H1 (cell line): Measurements from ENCODE around the gene COPZ2. TPM values are rescaled to one million over a fixed set of nuclear protein-coding genes. Genes with fewer than 3 reads are reported as not detected.

ENCODE experiments used
- CTCF ChIA-PET: fragments of 300-600 bp; sonication (Branson Sonifier 250); formaldehyde crosslinking; loops from one replicate; lab custom pipeline; 2021; ENCODE audit not compliant: partially characterized antibody; lab: Charles Lee
- POLR2A ChIA-PET: fragments of 300-600 bp; sonication (Branson Sonifier 250); formaldehyde crosslinking; loops from one replicate; lab custom pipeline; 2021; ENCODE audit warnings: inconsistent platforms; ENCODE audit not compliant: partially characterized antibody; lab: Charles Lee
- DNase-seq, 2 experiments: peaks; one replicate each; pipeline versions ENCODE4 v3.0.0 to v3.0.0-alpha.2; 2010 to 2022; ENCODE audit warnings: low spot score in 2 of 2, low read depth in 1 of 2, mixed read lengths in 1 of 2
- FAIRE-seq: peaks from 2 replicates; lab custom pipeline; 2011; peaks lifted over from hg19 to GRCh38; lab: Jason Lieb, UNC
- H2AFZ ChIP-seq: 2 replicates; pipeline ENCODE4 v1.8.1; 2012; ENCODE audit warnings: low read length, inconsistent platforms
- H2AK5ac ChIP-seq: 2 replicates; pipeline ENCODE4 v1.6.1; 2013; ENCODE audit warnings: low read depth, low read length
- H2BK120ac ChIP-seq: replicated peaks from 2 replicates; pipeline ENCODE3; 2013; ENCODE audit warnings: low read depth, low read length, inconsistent platforms
- H2BK12ac ChIP-seq: 2 replicates; pipeline ENCODE4 v1.6.1; 2013; ENCODE audit warnings: low read depth, low read length
- H2BK15ac ChIP-seq: 2 replicates; pipeline ENCODE4 v1.6.1; 2013; ENCODE audit warnings: low read length
- H2BK20ac ChIP-seq: 2 replicates; pipeline ENCODE4 v1.6.1; 2013; ENCODE audit warnings: low read length
- H2BK5ac ChIP-seq: 2 replicates; pipeline ENCODE4 v1.6.1; 2013; ENCODE audit warnings: low read depth, low read length
- H3K14ac ChIP-seq: 2 replicates; pipeline ENCODE4 v1.6.1; 2013; ENCODE audit warnings: inconsistent platforms; ENCODE audit not compliant: insufficient read length
- H3K18ac ChIP-seq: 2 replicates; pipeline ENCODE4 v1.6.1; 2013; ENCODE audit warnings: low read length; ENCODE audit errors: extremely low read depth
- H3K23ac ChIP-seq: 2 replicates; pipeline ENCODE4 v1.6.1; 2013; ENCODE audit warnings: inconsistent platforms; ENCODE audit not compliant: insufficient read length
- H3K23me2 ChIP-seq: 2 replicates; pipeline ENCODE4 v1.6.1; 2013; ENCODE audit warnings: low read depth, low read length
- H3K27ac ChIP-seq: 2 replicates; pipeline ENCODE4 v1.6.1; 2011; ENCODE audit warnings: low read depth, low read length, inconsistent platforms
- H3K27me3 ChIP-seq, 4 experiments: replicated peaks in 1 of 4; 1 replicate in 1 of 4; 2 replicates in 3 of 4; pipeline versions ENCODE4 v1.6.1 to v1.8.1; 2011 to 2013; ENCODE audit warnings: low read length in 3 of 4, mild to moderate bottlenecking in 3 of 4, inconsistent platforms in 2 of 4, mixed read lengths in 2 of 4, moderate library complexity in 1 of 4; ENCODE audit not compliant: control insufficient read depth in 3 of 4, insufficient read depth in 3 of 4; ENCODE audit errors: extremely low read depth in 1 of 4
- H3K36me3 ChIP-seq, 4 experiments: 2 replicates each; pipeline versions ENCODE4 v1.6.1 to v1.8.1; 2011 to 2013; ENCODE audit warnings: mild to moderate bottlenecking in 4 of 4, low read length in 3 of 4, moderate library complexity in 2 of 4, control low read depth in 1 of 4, inconsistent platforms in 1 of 4; ENCODE audit not compliant: insufficient read depth in 4 of 4, control insufficient read depth in 2 of 4
- H3K4ac ChIP-seq: replicated peaks from 2 replicates; pipeline ENCODE3; 2013; ENCODE audit warnings: low read length, low read depth, mixed read lengths, inconsistent platforms; ENCODE audit not compliant: insufficient read length
- H3K4me1 ChIP-seq, 4 experiments: replicated peaks in 1 of 4; 1 replicate in 1 of 4; 2 replicates in 3 of 4; pipeline versions ENCODE4 v1.6.1 to v1.8.1; 2011 to 2013; ENCODE audit warnings: low read length in 3 of 4, inconsistent platforms in 2 of 4, mixed read lengths in 1 of 4; ENCODE audit not compliant: insufficient read depth in 4 of 4, control insufficient read depth in 3 of 4
- H3K4me2 ChIP-seq, 2 experiments: 2 replicates each; pipeline versions ENCODE4 v1.6.1 to v1.8.1; 2011 to 2013; ENCODE audit warnings: low read depth in 2 of 2, low read length in 2 of 2, control low read depth in 1 of 2, inconsistent platforms in 1 of 2, mild to moderate bottlenecking in 1 of 2; ENCODE audit not compliant: insufficient read depth in 1 of 2
- H3K4me3 ChIP-seq, 4 experiments: fragments of 200-600, 300-600 bp in 1 of 4; sonication (generic), shearing (Covaris generic), sonication (Bioruptor Twin) in 1 of 4; 2 replicates each; pipeline versions ENCODE4 v1.5.1 to v1.8.1; 2011 to 2016; ENCODE audit warnings: low read length in 4 of 4, low read depth in 3 of 4, control low read depth in 2 of 4, inconsistent platforms in 2 of 4, mild to moderate bottlenecking in 2 of 4, mixed read lengths in 1 of 4, moderate library complexity in 1 of 4; ENCODE audit not compliant: insufficient read depth in 2 of 4; ENCODE audit errors: extremely low read depth in 1 of 4
- H3K56ac ChIP-seq: replicated peaks from 2 replicates; pipeline ENCODE3; 2013; ENCODE audit warnings: low read depth, mild to moderate bottlenecking, mixed read lengths, low read length, inconsistent platforms; ENCODE audit not compliant: insufficient read length
- H3K79me1 ChIP-seq: 2 replicates; pipeline ENCODE4 v1.6.1; 2013; ENCODE audit warnings: low read depth, low read length, control low read depth
- H3K79me2 ChIP-seq, 2 experiments: 2 replicates each; pipeline versions ENCODE4 v1.6.1 to v1.8.1; 2012 to 2013; ENCODE audit warnings: low read length in 2 of 2, mild to moderate bottlenecking in 2 of 2, inconsistent platforms in 1 of 2; ENCODE audit not compliant: insufficient read depth in 2 of 2, control insufficient read depth in 1 of 2
- H3K9ac ChIP-seq, 4 experiments: replicated peaks in 1 of 4; 1 replicate in 1 of 4; 2 replicates in 3 of 4; pipeline versions ENCODE4 v1.6.1 to v1.8.1; 2011 to 2013; ENCODE audit warnings: low read depth in 3 of 4, low read length in 3 of 4, control low read depth in 2 of 4, mild to moderate bottlenecking in 2 of 4, moderate library complexity in 2 of 4, inconsistent platforms in 1 of 4; ENCODE audit errors: extremely low read depth in 1 of 4
- H3K9me3 ChIP-seq, 2 experiments: 2 replicates each; pipeline versions ENCODE4 v1.6.1 to v1.8.1; 2012 to 2013; ENCODE audit warnings: mild to moderate bottlenecking in 2 of 2, moderate library complexity in 2 of 2, control low read depth in 1 of 2, inconsistent platforms in 1 of 2, low read depth in 1 of 2, low read length in 1 of 2, mixed read lengths in 1 of 2; ENCODE audit not compliant: insufficient read depth in 2 of 2
- H4K20me1 ChIP-seq, 2 experiments: replicated peaks in 1 of 2; 2 replicates each; pipeline versions ENCODE3 to v1.8.1; 2011 to 2013; ENCODE audit warnings: inconsistent platforms in 2 of 2, low read length in 2 of 2, mild to moderate bottlenecking in 1 of 2; ENCODE audit not compliant: insufficient read depth in 2 of 2, control insufficient read depth in 1 of 2
- H4K5ac ChIP-seq: 2 replicates; pipeline ENCODE4 v1.6.1; 2013; ENCODE audit warnings: low read length, low read depth, mixed read lengths, inconsistent platforms; ENCODE audit not compliant: insufficient read length
- H4K8ac ChIP-seq: 2 replicates; pipeline ENCODE4 v1.8.0; 2013; ENCODE audit warnings: mild to moderate bottlenecking, moderate library complexity, low read length, inconsistent platforms; ENCODE audit not compliant: insufficient read depth; ENCODE audit errors: extremely low read depth
- H4K91ac ChIP-seq: replicated peaks from 2 replicates; pipeline ENCODE3; 2013; ENCODE audit warnings: low read length, mixed read lengths, inconsistent platforms; ENCODE audit not compliant: insufficient read length
- EZH2 ChIP-seq: fragments of 200-600 bp; sonication (generic); IDR thresholded peaks from 2 replicates; pipeline ENCODE4 v1.7.1; 2012; ENCODE audit warnings: low read depth, mild to moderate bottlenecking, moderate library complexity, low read length, inconsistent platforms; ENCODE audit not compliant: severe bottlenecking
- HDAC6 ChIP-seq: IDR thresholded peaks from one replicate; pipeline ENCODE4 v1.7.1; 2012; ENCODE audit warnings: low read depth, mild to moderate bottlenecking, inconsistent platforms, low read length, moderate library complexity
- KDM4A ChIP-seq: IDR thresholded peaks from one replicate; pipeline ENCODE4 v1.7.1; 2012; ENCODE audit warnings: low read depth, mild to moderate bottlenecking, moderate library complexity, low read length, inconsistent platforms; ENCODE audit not compliant: severe bottlenecking
- KDM5A ChIP-seq: fragments of 200-600 bp; IDR thresholded peaks from 2 replicates; pipeline ENCODE4 v1.7.1; 2012; ENCODE audit warnings: mild to moderate bottlenecking, low read length, inconsistent platforms, mixed read lengths
- NRF1 ChIP-seq: IDR thresholded peaks from 2 replicates; pipeline ENCODE4 v1.6.1; 2011; ENCODE audit warnings: mild to moderate bottlenecking, low read depth, low read length, improper control_type of control experiment
- POLR2A ChIP-seq, 2 experiments: IDR thresholded peaks; 1 replicate in 1 of 2; 2 replicates in 1 of 2; pipeline ENCODE4 v1.6.1; 2011; ENCODE audit warnings: low read depth in 2 of 2, low read length in 2 of 2, mild to moderate bottlenecking in 2 of 2; ENCODE audit errors: control extremely low read depth in 1 of 2
- POLR2AphosphoS5 ChIP-seq: IDR thresholded peaks from 2 replicates; pipeline ENCODE4 v1.6.1; 2011; ENCODE audit warnings: low read depth, low read length
- RNF2 ChIP-seq: fragments of 200-900, 300-1000 bp; sonication (generic); IDR thresholded peaks from 2 replicates; pipeline ENCODE4 v1.7.1; 2016; ENCODE audit warnings: borderline replicate concordance, low read depth, mild to moderate bottlenecking, antibody characterized with exemption, low read length; ENCODE audit not compliant: poor library complexity, severe bottlenecking; ENCODE audit errors: missing control alignments
- SAP30 ChIP-seq: fragments of 300-600 bp; sonication (generic); IDR thresholded peaks from 2 replicates; pipeline ENCODE4 v1.7.1; 2012; ENCODE audit warnings: low read length, moderate library complexity, mild to moderate bottlenecking, inconsistent platforms; ENCODE audit not compliant: insufficient read depth, insufficient replicate concordance
- SP1 ChIP-seq: IDR thresholded peaks from 2 replicates; pipeline ENCODE4 v1.6.1; 2011; ENCODE audit warnings: low read depth, low read length
- TCF12 ChIP-seq: IDR thresholded peaks from 2 replicates; pipeline ENCODE4 v1.6.1; 2011; ENCODE audit warnings: low read depth, mild to moderate bottlenecking, low read length
- WGBS, 2 experiments: shearing (Covaris generic) in 1 of 2; methylation state at CpG; one replicate each; pipeline versions ENCODE4 v1.1.6 to v1.1.7; 2013 to 2015; ENCODE audit warnings: low lambda C conversion rate in 2 of 2, mixed read lengths in 2 of 2, inconsistent platforms in 1 of 2, low coverage in 1 of 2, missing lambda C conversion rate in 1 of 2; ENCODE audit not compliant: insufficient replicate concordance in 2 of 2, insufficient coverage in 1 of 2, insufficient read length in 1 of 2; ENCODE audit errors: extremely low coverage in 1 of 2, missing lambda C conversion rate in 1 of 2; 5-methylcytosine and 5-hydroxymethylcytosine counted together
- polyA plus RNA-seq, 7 experiments: library from polyadenylated mRNA; depleted of rRNA in 3 of 7; stranded (reverse) in 5 of 7; unstranded in 2 of 7; fragments of >200 nt in 5 of 7; fragments of 200-250 nt in 2 of 7; gene quantifications; 1 replicate in 5 of 7; 2 replicates in 1 of 7; 4 replicates in 1 of 7; pipeline versions ENCODE4 v1.2.1 to v1.2.3, GENCODE V29; 2011 to 2013; ENCODE audit warnings: missing spikeins in 2 of 7, mixed read lengths in 2 of 7
- total RNA-seq: library from RNA; stranded (reverse); fragmentation: NEBNext Ultra II Directional; extraction: Animal tissue kit (Norgen Biotek cat#: 25700); gene quantifications from 2 replicates; pipeline ENCODE4 v1.2.1, GENCODE V29; 2021
- TF ChIP-seq, protein P1 (sequence below): IDR thresholded peaks from 2 replicates; pipeline ENCODE4 v1.6.1; 2011; ENCODE audit warnings: low read length, improper control_type of control experiment

Gene COPZ2
- total and polyA plus RNA-seq, 2 of the 8 experiments (the other 6 are each of a cell fraction or from before 2014, with no cell fraction given), result 0.24 TPM; not detected in 1

GRCh38 chr17:48066656-48067055, 29.1 kb upstream of the COPZ2 start:
- no peak overlapping the region for H2BK20ac ChIP-seq
- H4K5ac ChIP-seq, result no peak overlapping the region
- WGBS, 2 experiments, result 89% methylated on average over 1 of the region's 1 CpG; no CpG with 5 or more reads in 1 of the 2 experiments
- no peak overlapping the region for H3K18ac ChIP-seq
- no peak overlapping the region for H3K9ac ChIP-seq
- H4K91ac ChIP-seq, result no peak overlapping the region
- FAIRE-seq (no peak), DNase-seq (no peak)
- peaks cover 0 to 2% (median 0%) of the 10 kb centered on the region in 4 experiments; a peak in 1 of 7 replicates for H3K4me1 ChIP-seq
- no peak overlapping the region for H2AFZ ChIP-seq
- H2BK5ac ChIP-seq, result no peak overlapping the region
- H2AK5ac ChIP-seq, result no peak overlapping the region
- no peak overlapping the region for H4K8ac ChIP-seq
- H3K4ac ChIP-seq, result no peak overlapping the region
- ChIA-PET CTCF (interaction anchor here (0.5 to 5.9 kb wide), 17 partner anchors 8 to 68 kb away, joined by 3 to 78 read pairs (median 4); partner anchors contain the start of gene NFE2L1), POLR2A (interaction anchor here (0.6 to 41.8 kb wide), 10 partner anchors 11 to 868 kb away, joined by 3 to 1227 read pairs (median 6); partner anchors contain the start of genes CBX1, CDK5RAP3, COPZ2 and NFE2L1)
- H3K79me2 ChIP-seq, result no peaks in the 10 kb centered on the region; a peak in 1 of 4 replicates
- H3K4me2 ChIP-seq, result no peak overlapping the region; a peak in 1 of 4 replicates
- H3K23ac ChIP-seq, result no peak overlapping the region
- no peaks in the 10 kb centered on the region for H3K9me3 ChIP-seq
- H3K79me1 ChIP-seq, result peaks cover 2% of the 10 kb centered on the region; the same call in 1 of the 2 replicates
- H4K20me1 ChIP-seq, result peaks cover 9 to 26% of the 10 kb centered on the region in 2 experiments
- peaks cover 11 to 62% (median 29%) of the 10 kb centered on the region in 4 experiments for H3K36me3 ChIP-seq
- H3K4me3 ChIP-seq, result no peak overlapping the region
- H3K56ac ChIP-seq, result no peak overlapping the region
- H3K27ac ChIP-seq, result no peak overlapping the region
- H3K14ac ChIP-seq, result no peak overlapping the region
- no peaks in the 10 kb centered on the region for H3K23me2 ChIP-seq
- no peak overlapping the region for H2BK12ac ChIP-seq
- H3K27me3 ChIP-seq, result no peaks in the 10 kb centered on the region
- H2BK120ac ChIP-seq, result no peak overlapping the region
- H2BK15ac ChIP-seq, result no peak overlapping the region
- no peak for TF ChIP-seq TCF12
- TF ChIP-seq, protein P1, sequence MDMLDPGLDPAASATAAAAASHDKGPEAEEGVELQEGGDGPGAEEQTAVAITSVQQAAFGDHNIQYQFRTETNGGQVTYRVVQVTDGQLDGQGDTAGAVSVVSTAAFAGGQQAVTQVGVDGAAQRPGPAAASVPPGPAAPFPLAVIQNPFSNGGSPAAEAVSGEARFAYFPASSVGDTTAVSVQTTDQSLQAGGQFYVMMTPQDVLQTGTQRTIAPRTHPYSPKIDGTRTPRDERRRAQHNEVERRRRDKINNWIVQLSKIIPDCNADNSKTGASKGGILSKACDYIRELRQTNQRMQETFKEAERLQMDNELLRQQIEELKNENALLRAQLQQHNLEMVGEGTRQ, result no peak
- no peak for TF ChIP-seq NRF1
- TF ChIP-seq SP1, result no peak
- TF ChIP-seq RNF2, result no peak
- no peak for TF ChIP-seq EZH2
- TF ChIP-seq SAP30, result no peak
- no peak for TF ChIP-seq KDM4A
- no peak for TF ChIP-seq POLR2A (IDR thresholded peaks at IDR 0.05; ENCODE audit: control extremely low read depth in 1 of 2, low read depth in 2 of 2, low read length in 2 of 2)
- TF ChIP-seq POLR2AphosphoS5, result no peak; the same call in 1 of the 2 replicates
- no peak for TF ChIP-seq KDM5A
- TF ChIP-seq HDAC6, result no peak
